GM21360 (cell line): ENCODE measurements around the gene TAS2R10.
"Not testable (repeated sequence)": the region's sequence is repeated elsewhere in the genome, so short reads cannot be mapped to it uniquely, and the experiment has no call there.

Experiments
- ATAC-seq: cut with Tn5 transposase; IDR thresholded peaks from one replicate; pipeline ENCODE4 v1.9.1; 2021; ENCODE audit warnings: mild to moderate bottlenecking, moderate library complexity; ENCODE audit not compliant: unreplicated experiment

TAS2R10 gene, protein sequence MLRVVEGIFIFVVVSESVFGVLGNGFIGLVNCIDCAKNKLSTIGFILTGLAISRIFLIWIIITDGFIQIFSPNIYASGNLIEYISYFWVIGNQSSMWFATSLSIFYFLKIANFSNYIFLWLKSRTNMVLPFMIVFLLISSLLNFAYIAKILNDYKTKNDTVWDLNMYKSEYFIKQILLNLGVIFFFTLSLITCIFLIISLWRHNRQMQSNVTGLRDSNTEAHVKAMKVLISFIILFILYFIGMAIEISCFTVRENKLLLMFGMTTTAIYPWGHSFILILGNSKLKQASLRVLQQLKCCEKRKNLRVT

GRCh38 chr12:10826258-10826657 lies at the start of gene TAS2R10:
TSS of gene TAS2R10 (minus strand) at chr12:10826358. CDS start at chr12:10826269, 89 bp downstream.
- no peak for ATAC-seq

- ATAC-seq, result no peak
Measured at GRCh38 chr12:10873378-10873777, 47.2 kb upstream of the TAS2R10 start.

DNA sequence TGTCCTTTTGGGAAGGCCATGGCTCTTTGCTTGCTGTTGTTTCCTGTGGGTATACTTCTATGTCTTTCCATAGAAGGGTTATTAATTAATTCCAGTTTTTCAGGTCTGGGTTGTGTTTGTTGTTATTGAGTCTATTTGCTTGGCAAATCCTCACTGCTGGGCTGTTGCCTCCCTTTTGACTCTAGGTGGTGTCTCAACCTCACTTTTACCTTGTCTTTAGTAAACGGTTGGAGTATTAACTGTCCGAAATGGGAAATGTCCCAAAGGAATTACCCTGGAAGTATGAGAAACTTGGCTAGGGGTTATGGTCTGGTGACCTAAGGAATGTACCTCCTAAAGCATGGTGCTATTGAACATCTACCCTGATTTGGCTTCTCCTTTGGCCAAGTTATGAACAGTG lies 41.2 kb upstream of the TAS2R10 start:
- ATAC-seq, result no peak

- no peak for ATAC-seq
Measured at GRCh38 chr12:10863512-10864218, 37.5 kb upstream of the TAS2R10 start.

- ATAC-seq, result no peak
Measured at GRCh38 chr12:10861366-10861765, 35.2 kb upstream of the TAS2R10 start.

- no peak for ATAC-seq
Measured at GRCh38 chr12:10855807-10856206, 29.6 kb upstream of the TAS2R10 start.

- ATAC-seq, result no peak
Measured at GRCh38 chr12:10853776-10854175, 27.6 kb upstream of the TAS2R10 start.

DNA sequence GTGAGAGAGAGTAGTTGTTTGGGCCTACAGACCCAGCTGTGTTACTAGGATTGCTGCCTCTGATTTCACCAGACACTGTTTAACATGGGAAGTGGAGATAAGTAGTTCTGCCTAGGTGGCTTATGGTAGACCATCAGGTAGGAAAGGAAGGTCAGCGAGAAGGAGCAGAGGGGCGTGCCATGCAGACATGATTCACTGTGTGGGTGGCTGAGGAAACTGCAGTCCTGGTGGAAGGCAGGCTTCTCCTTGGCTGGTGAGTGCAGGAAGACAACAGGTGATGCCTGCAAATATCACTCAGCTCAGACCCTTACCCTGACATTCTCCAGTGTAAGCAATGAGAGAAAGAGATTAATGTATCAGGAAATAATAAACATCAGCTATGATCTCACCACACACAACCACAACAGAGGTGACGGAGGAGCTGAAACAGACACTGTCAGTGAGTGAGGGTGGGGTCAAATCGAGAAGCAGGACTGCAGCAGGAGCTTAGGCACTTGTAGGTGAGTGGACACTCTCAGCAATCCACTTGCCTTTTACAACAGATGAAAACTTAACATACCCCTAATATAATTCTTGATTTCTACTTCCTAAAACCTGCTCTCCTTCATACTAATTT lies 25.2 kb upstream of the TAS2R10 start:
- ATAC-seq, result no peak

- no peak for ATAC-seq
Measured at GRCh38 chr12:10849425-10849878, 23.3 kb upstream of the TAS2R10 start, which contains the start of gene PRR4. TSS of gene PRR4 (minus strand) at chr12:10849475. CDS start at chr12:10849437, 38 bp downstream.

- ATAC-seq, result no peak
Measured at GRCh38 chr12:10847744-10848143, 21.6 kb upstream of the TAS2R10 start.

DNA sequence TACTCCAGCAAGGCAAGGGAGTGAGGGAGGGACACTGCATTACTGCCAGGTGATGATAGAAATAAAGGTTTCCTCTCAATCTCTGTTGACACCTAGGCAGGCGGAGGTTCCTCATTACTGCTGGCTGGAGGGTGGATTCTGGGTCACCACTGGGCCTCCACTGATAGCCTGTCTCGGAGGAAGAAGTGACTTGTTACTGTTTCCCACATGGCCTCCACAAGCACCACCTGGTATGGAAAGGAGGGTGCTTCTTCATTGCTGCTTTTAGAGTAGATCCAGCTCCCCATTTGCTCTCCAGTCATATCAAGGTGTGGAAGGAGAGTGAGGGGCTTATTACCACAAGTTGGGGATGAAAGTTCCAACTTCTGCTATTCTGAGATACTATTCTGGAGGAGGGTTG lies 16.7 kb upstream of the TAS2R10 start:
- ATAC-seq, result no peak

- ATAC-seq, result no peak
Measured at GRCh38 chr12:10838461-10838860, 12.3 kb upstream of the TAS2R10 start.

DNA sequence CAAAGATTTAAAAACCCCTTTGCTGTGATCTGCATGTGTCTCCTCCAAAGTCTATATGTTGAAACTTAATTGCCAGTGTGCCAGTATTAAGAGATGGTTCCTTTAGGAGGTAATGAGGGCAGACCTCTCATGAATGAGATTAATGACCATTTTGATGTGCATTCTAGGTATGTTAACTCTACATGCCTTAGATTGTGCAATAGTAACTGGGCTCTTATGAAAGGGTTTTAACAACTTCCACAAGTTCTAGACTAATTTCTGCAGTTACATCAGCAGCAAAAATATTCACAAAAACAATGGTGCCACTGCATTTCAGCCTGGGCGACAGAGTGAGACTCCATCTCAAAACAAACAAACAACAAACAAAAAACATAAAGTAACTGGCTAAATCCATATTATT lies 3.8 kb upstream of the TAS2R10 start:
- ATAC-seq, result no peak

GRCh38 chr12:10824957-10825356 lies 1.2 kb downstream of the TAS2R10 start:
- ATAC-seq, result no peak

- ATAC-seq, result no peak
Measured at GRCh38 chr12:10811883-10812536, 14.1 kb downstream of the TAS2R10 start.

GRCh38 chr12:10810068-10810467 lies 16.1 kb downstream of the TAS2R10 start, which contains the start of gene TAS2R9:
TSS of gene TAS2R9 (minus strand) at chr12:10810168. CDS start at chr12:10810075, 93 bp downstream.
- ATAC-seq, result no peak

GRCh38 chr12:10807186-10807585 lies 19.0 kb downstream of the TAS2R10 start, which contains the start of gene TAS2R8:
TSS of gene TAS2R8 (minus strand) at chr12:10807286. CDS start at chr12:10806980, 306 bp downstream.
- ATAC-seq, result no peak

GRCh38 chr12:10802587-10802986 lies 23.6 kb downstream of the TAS2R10 start, which contains the start of gene TAS2R7:
TSS of gene TAS2R7 (minus strand) at chr12:10802627. CDS start at chr12:10802570, 57 bp downstream.
- no peak for ATAC-seq

DNA sequence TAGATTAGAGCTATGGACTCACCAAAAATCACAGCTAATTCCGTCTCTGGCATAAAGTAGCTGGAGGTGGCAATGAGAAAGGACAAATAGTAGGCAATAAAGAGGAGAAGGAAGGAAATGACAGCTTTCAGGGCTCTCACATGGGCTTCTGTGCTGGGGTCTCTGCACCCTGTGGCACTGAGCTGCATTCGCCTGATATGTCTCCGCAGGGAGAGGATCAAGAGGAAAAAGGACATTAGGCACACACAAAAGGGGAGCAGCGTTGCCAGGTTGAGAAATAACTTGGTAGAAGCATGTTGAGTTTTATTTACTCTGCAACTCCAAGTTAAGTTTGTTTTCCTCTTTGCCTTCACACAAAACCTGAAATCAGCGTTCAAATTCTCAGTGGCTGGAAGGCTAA lies 24.4 kb downstream of the TAS2R10 start:
- no peak for ATAC-seq

DNA sequence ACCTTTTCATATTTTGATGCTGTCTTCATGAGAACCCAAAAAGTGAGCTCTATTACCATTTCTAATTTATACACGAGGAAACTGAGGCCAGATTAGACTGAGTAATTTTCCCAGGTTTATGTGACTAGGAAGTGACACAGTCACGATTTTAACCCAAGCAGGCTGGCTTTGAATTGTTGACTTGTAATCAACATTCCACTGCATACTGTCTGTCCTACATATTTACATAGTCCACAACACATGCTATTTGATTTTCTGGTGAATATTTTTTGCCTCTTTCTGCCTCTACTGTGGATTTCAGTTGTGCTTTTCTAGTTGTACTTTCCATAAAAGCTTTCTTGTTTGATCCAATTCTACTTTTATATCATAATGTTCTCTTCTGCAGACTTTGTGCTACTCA lies 31.9 kb downstream of the TAS2R10 start:
- ATAC-seq, result no peak

- ATAC-seq, result not testable (repeated sequence)
Measured at GRCh38 chr12:10791769-10792168, 34.4 kb downstream of the TAS2R10 start.
